Motor neuron (in vitro differentiated cells): ENCODE results near the gene SPATA45. TPM values are rescaled to one million over a fixed set of nuclear protein-coding genes. Genes with fewer than 3 reads are reported as not detected.
"Not testable (repeated sequence)": the region's sequence is repeated elsewhere in the genome, so short reads cannot be mapped to it uniquely, and the experiment has no call there.

Source experiments
- ATAC-seq, 8 experiments: fragments of 200-7000 bp; cut with Tn5 transposase; replicated peaks in 6 of 8; 2 replicates each; pipeline ENCODE4 v1.8.0; 2021; ENCODE audit warnings: mild to moderate bottlenecking in 8 of 8, moderate library complexity in 8 of 8
- H3K27ac ChIP-seq, 2 donors: fragments of 250-450 bp; sonication (Bioruptor Pico); 2 replicates each; pipeline ENCODE4 v1.9.0; 2021; ENCODE audit warnings: antibody characterized with exemption in 2 of 2, mild to moderate bottlenecking in 2 of 2, moderate library complexity in 1 of 2
- H3K4me1 ChIP-seq, 2 donors: fragments of 250-450 bp; sonication (Bioruptor Pico); replicated peaks in 1 of 2; 2 replicates each; pipeline ENCODE4 v1.6.1; 2021; ENCODE audit warnings: antibody characterized with exemption in 2 of 2, mild to moderate bottlenecking in 2 of 2, moderate library complexity in 1 of 2
- H3K4me3 ChIP-seq, 5 donors: fragments of 250-450 bp; sonication (Bioruptor Pico); 2 replicates each; pipeline ENCODE4 v1.9.0; 2021; ENCODE audit warnings: antibody characterized with exemption in 5 of 5, mild to moderate bottlenecking in 5 of 5, moderate library complexity in 4 of 5
- WGBS, 10 experiments: fragments of 450-650 bp; shearing (Covaris generic); methylation state at CpG; one replicate each; pipeline ENCODE4 v1.0.0; 2022; 5-methylcytosine and 5-hydroxymethylcytosine counted together
- in situ Hi-C, 9 experiments: fragments of 400-800 bp; cut with MboI; loops; one replicate each; pipeline ENCODE4 v1.15.0; 2021; ENCODE audit warnings: low sequenced_read_pairs in 9 of 9, low pct_unique_long_range_greater_than_20kb in 2 of 9; ENCODE audit not compliant: unreplicated experiment in 9 of 9
- total RNA-seq, 8 experiments: library from RNA; unstranded; fragments of 300-600 nt; gene quantifications; 2 replicates each; pipeline versions ENCODE4 v1.2.3 to v1.2.4, GENCODE V29; 2022

SPATA45 gene
- total RNA-seq = under 1 TPM in 3 of 8 experiments, not detected in 5; 0.54 to 0.81 (median 0.81) TPM

DNA sequence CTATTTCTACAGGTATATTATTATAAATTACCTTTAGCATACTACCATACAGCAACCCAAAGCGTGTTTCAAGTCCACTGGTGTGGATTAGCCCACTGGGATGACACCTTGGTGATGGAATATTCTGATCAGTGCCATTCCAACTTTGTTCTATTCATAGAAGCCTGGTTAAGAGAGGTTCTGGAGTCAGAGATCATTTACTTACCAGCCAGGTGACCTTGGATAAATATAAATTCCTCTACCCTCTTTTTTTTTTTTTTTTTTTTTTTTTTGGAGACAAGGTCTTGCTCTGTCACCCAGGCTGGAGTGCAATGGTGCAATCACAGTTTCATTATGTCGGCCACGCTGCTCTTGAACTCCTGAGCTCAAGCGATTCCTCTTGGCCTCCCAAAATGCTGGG is at the start of gene SPATA45:
SPATA45 (minus strand) TSS at position 101 of the 400 bp plus-strand sequence. CDS start 11,500 bp downstream, outside the sequence.
- no peak for ATAC-seq
- Histone ChIP-seq H3K4me1 (no peaks in the 10 kb centered on the region), H3K27ac (no peak within 1 kb of the TSS), H3K4me3 (no peak within 1 kb of the TSS)
- WGBS, 10 experiments = 67 to 100% (median 100%) methylated on average over 1 to 4 of the region's 4 CpGs; no CpG with 5 or more reads in 1 of the 10 experiments
- in situ Hi-C loops = loop anchor here in 1 of 9 experiments (25.0 kb wide), 1 partner anchor 110 kb away; no protein-coding TSS in a partner anchor

DNA sequence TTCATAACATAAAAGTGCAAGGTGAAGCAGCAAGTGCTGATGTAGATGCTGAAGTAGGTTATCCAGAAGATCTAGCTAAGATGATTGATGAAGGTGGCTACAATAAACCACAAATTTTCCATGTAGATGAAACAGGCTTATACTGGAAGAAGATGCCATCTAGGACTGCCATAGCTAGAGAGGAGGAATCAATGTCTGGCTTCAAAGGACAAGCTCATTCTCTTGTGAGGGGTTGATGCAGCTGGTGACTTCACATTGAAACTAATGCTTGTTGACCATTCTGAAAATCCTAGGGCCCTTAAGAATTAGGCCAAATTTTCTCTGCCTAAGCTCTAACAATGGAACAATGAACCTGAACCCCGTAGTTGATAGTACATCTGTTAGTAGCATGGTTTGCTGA is 44.7 kb upstream of the SPATA45 start:
- WGBS, 10 experiments = 80 to 100% (median 93%) methylated on average over 1 of the region's 1 CpG; no CpG with 5 or more reads in 3 of the 10 experiments
- in situ Hi-C loops = no loop called here
- ATAC-seq = no peak
- H3K4me3 ChIP-seq = no peak overlapping the region
- H3K4me1 ChIP-seq = no peaks in the 10 kb centered on the region
- no peak overlapping the region for H3K27ac ChIP-seq

DNA sequence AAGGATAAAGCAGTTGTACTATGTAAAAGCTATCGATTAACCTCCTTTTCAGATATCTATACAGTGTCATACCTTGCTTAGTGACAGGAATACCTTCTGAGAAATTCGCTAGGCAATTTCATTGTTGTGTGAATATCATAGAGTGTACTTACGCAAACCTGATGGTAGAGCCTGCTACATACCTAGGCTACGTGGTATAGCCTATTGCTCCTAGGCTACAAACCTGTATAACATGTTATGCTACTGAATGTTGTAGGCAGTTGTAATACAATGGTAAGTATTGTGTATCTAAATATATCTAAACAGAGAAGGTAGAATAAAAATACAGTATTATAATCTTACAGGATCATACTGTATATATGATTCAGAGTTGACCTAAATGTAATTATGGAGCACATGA is 37.1 kb upstream of the SPATA45 start:
- no peaks in the 10 kb centered on the region for H3K4me1 ChIP-seq
- WGBS, 10 experiments = 50 to 95% (median 77%) methylated on average over 2 to 4 of the region's 4 CpGs; no CpG with 5 or more reads in 1 of the 10 experiments
- no peak overlapping the region for H3K27ac ChIP-seq
- ATAC-seq = no peak
- H3K4me3 ChIP-seq = no peak overlapping the region
- in situ Hi-C loops = no loop called here

DNA sequence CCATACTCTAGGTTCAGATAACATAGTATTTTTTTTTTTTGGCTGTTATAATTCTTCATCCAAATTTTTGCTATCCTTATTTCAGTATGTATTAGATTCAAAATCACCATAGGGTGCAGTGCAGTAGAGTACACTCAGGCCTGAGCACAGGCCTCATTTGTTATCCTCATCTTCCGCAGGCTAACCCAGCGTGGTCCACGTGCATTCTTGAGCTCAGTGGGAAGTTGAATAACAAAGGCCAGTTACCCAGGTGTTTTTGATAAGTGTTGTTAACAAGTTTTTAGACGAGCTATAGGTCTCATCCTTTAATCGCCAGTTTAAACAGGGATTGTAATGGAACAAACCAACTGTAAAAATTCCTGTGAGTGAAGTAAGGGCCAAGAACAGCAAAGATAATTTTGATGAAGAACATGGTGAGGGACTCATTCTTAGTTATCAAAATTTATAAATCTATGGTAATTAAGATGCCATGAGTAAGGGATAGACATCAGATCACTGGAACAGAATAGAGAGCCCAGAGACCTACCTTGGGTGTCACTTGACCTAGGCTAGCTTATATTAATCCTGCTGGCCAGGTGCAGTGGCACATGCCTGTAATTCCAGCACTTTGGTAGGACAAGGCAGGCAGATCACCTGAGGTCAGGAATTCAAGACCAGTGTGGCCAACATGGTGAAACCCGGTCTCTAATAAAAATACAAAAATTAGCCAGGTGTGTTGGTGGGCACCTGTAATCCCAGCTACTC is 32.7 kb upstream of the SPATA45 start:
- no peak overlapping the region for H3K27ac ChIP-seq
- 0 to 90% (median 75%) methylated on average over 1 to 6 of the region's 6 CpGs for WGBS, 10 experiments
- no peaks in the 10 kb centered on the region for H3K4me1 ChIP-seq
- ATAC-seq = no peak
- no peak overlapping the region for H3K4me3 ChIP-seq
- in situ Hi-C loops = no loop called here

GRCh38 chr1:212878418-212878817 is 31.0 kb upstream of the SPATA45 start:
- no peak overlapping the region for H3K27ac ChIP-seq
- in situ Hi-C loops = no loop called here
- WGBS, 10 experiments = 80 to 100% (median 96%) methylated on average over 1 to 6 of the region's 6 CpGs; no CpG with 5 or more reads in 1 of the 10 experiments

DNA sequence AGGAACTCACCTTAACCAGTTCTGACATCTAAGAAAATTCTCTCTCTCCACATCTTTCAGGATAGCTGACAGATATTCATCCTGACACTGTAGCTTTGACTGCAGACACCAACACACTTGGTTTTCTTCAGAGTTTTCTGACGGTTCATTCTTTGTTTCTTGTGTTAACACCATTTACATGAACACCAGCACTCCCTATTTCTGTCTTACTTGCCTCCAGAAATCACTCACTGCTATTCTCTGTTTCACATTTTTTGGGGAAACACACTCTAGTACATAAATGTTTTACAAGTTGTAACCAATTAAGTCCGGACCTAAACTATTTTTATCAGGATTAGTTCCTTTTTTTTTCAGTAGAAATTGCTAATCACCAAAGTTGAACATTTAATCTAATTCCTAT is 26.1 kb upstream of the SPATA45 start:
- Histone ChIP-seq H3K4me1 (no peaks in the 10 kb centered on the region), H3K27ac (no peak overlapping the region), H3K4me3 (no peak overlapping the region)
- WGBS, 10 experiments = 43 to 100% (median 89%) methylated on average over 1 to 2 of the region's 2 CpGs
- in situ Hi-C loops = no loop called here
- no peak for ATAC-seq

More at GRCh38 chr1:212878418-212878817, 31.0 kb upstream of the SPATA45 start:
- no peaks in the 10 kb centered on the region for H3K4me1 ChIP-seq
- no peak overlapping the region for H3K4me3 ChIP-seq
- ATAC-seq = no peak

- no peak overlapping the region for H3K27ac ChIP-seq
- no peak for ATAC-seq
- no peak overlapping the region for H3K4me3 ChIP-seq
- in situ Hi-C loops = no loop called here
- H3K4me1 ChIP-seq = no peaks in the 10 kb centered on the region
- 78 to 100% (median 100%) methylated on average over 1 of the region's 1 CpG; no CpG with 5 or more reads in 1 of the 10 experiments for WGBS, 10 experiments
These were observed 24.5 kb upstream of the SPATA45 start for GRCh38 chr1:212871976-212872375.

- 60 to 100% (median 100%) methylated on average over 1 of the region's 1 CpG for WGBS, 10 experiments
- peaks cover 8 to 15% of the 10 kb centered on the region in 2 donors for H3K4me1 ChIP-seq
- in situ Hi-C loops = no loop called here
These were observed 19.7 kb upstream of the SPATA45 start for GRCh38 chr1:212867192-212867591.

GRCh38 chr1:212864201-212864600 is 16.8 kb upstream of the SPATA45 start:
- 88 to 100% (median 95%) methylated on average over 1 to 4 of the region's 4 CpGs; no CpG with 5 or more reads in 2 of the 10 experiments for WGBS, 10 experiments
- ATAC-seq = no peak
- H3K4me3 ChIP-seq = no peak overlapping the region
- H3K4me1 ChIP-seq = peaks cover 30 to 32% of the 10 kb centered on the region in 2 donors
- in situ Hi-C loops = no loop called here
- H3K27ac ChIP-seq = no peak overlapping the region

More at GRCh38 chr1:212867192-212867591, 19.7 kb upstream of the SPATA45 start:
- no peak for ATAC-seq
- Histone ChIP-seq H3K27ac (no peak overlapping the region), H3K4me3 (no peak overlapping the region)

- WGBS, 10 experiments = 86 to 93% (median 92%) methylated on average over 4 to 10 of the region's 10 CpGs; no CpG with 5 or more reads in 6 of the 10 experiments
- ATAC-seq, H3K4me3 ChIP-seq, H3K27ac ChIP-seq, in situ Hi-C loops: not testable (repeated sequence)
- H3K4me1 ChIP-seq = peaks cover 30 to 32% of the 10 kb centered on the region in 2 donors
These were observed 15.9 kb upstream of the SPATA45 start for GRCh38 chr1:212863345-212863744.

- Histone ChIP-seq H3K4me3 (no peak overlapping the region), H3K4me1 (peaks cover 30 to 32% of the 10 kb centered on the region in 2 donors), H3K27ac (no peak overlapping the region)
- WGBS, 10 experiments = 83 to 100% (median 100%) methylated on average over 1 to 2 of the region's 2 CpGs; no CpG with 5 or more reads in 2 of the 10 experiments
- ATAC-seq = no peak
- in situ Hi-C loops = no loop called here
These were observed 14.8 kb upstream of the SPATA45 start for GRCh38 chr1:212862111-212862690.

DNA sequence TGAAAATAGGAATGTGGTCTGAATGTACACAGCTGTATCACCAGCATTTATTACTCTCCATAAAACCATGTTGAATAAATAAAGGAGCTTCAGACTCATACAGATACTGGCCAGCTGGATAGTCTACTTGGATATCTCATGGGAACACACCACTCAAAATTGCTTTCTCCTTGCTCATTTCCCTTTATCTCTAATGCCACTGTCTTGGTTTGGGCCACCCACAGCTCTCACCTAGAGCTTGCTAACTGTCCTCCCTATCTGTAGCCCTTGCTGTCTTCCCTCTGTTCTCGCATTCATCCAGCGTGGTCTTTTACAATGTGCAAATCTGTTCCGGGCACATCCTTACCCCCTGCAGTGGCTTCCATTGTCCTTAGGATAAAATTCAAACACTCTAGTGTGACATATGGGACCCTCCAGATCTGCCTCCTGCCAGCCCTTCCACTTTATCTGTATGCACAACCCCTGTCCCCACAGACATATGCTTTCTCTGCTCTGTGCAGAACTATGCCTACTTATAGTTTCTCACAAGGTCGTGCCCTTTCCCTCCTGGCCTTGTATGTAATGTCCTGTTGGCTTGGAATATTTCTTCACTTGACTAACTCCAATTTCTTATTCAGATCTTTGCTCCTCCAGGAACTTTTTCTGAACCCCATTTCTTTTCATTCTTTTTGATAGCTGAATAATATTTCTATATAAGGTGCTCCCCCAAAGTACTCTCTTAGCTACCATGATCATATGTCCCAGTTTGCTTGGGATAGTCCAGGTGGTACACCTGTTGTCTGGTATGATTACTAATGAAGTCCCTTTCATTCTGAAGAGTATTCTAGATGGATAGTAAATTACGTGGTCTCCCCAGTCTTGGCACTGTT is 13.5 kb upstream of the SPATA45 start:
- in situ Hi-C loops = no loop called here
- no peak overlapping the region for H3K27ac ChIP-seq
- H3K4me3 ChIP-seq = peak overlapping the region; percentile 55 to 86 (median 70)
- ATAC-seq = no peak
- 14 to 100% (median 71%) methylated on average over 1 to 5 of the region's 5 CpGs for WGBS, 10 experiments
- H3K4me1 ChIP-seq = peaks cover 35 to 37% of the 10 kb centered on the region in 2 donors
